GM18519 (cell line): ENCODE data around the gene LCN12.

Source experiments
- ATAC-seq: cut with Tn5 transposase; IDR thresholded peaks from one replicate; pipeline ENCODE4 v1.9.1; 2021; ENCODE audit warnings: mild to moderate bottlenecking, moderate library complexity; ENCODE audit not compliant: unreplicated experiment, low FRiP score

The LCN12 gene

DNA sequence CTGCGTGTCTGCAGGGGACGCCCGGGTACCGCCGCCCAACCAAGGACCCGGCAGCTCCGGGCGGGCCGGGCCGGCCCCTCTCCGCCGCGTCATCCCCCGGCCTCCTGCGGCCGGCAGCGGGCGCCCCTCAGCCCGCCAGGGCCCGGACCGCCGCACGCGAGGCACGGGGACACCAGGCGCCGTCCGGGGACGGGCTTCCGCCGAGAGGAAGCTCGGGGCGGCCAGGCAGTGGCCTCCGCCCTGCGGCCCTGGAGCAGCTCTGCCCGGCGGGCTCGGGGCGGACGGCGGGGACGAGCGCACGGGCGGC, 7.9 kb upstream of the LCN12 start:
- ATAC-seq = peak; percentile 23

DNA sequence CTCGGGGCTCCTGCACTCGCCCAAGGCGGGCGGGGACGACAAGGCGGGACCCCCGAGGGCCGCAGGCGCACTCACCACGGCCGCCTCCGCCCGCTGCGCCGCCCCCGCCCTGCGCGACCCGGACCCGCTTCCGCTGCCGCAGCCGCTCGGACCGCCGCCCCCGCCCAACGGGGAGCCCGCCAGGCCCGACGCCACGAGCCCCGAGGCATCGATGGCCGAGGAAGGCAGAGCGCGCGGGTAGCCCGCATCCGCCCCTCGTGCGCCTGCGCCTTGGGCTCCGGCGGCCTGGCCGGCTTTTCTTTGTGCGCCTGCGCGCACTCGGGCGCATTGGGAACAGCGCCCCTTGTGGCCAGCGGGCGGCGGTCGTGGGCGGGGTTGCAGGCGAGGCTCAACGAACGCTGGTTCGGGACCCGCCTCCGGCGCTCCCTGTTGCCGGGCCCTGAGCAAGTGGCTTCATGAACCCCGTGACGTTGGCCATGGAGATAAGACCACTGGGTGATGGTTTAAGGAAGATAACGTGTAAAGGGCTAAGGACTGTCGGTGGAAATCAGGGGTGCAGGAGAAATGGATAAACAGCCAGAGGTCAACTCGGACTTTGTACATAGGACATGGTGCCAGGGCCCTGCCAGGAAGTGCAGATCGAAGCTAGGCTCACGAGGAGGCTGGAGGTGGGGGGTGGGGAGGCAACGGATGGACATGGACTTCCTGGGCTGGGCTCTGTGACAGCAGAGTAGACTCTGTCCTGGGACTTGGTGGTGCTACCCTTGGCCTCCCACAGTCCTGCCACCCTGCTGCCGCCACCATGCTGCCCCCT, 7.3 kb upstream of the LCN12 start, which contains the start of the genes C8G and FBXW5:
Gene C8G, plus strand, starts transcription at position 725 of the 814 bp plus-strand sequence. Its CDS starts 78 bp downstream, at position 803.
Gene FBXW5, minus strand, starts transcription at position 220 of the 814 bp plus-strand sequence. CDS start 655 bp downstream, outside the sequence.
- peak; percentile 40 for ATAC-seq

DNA sequence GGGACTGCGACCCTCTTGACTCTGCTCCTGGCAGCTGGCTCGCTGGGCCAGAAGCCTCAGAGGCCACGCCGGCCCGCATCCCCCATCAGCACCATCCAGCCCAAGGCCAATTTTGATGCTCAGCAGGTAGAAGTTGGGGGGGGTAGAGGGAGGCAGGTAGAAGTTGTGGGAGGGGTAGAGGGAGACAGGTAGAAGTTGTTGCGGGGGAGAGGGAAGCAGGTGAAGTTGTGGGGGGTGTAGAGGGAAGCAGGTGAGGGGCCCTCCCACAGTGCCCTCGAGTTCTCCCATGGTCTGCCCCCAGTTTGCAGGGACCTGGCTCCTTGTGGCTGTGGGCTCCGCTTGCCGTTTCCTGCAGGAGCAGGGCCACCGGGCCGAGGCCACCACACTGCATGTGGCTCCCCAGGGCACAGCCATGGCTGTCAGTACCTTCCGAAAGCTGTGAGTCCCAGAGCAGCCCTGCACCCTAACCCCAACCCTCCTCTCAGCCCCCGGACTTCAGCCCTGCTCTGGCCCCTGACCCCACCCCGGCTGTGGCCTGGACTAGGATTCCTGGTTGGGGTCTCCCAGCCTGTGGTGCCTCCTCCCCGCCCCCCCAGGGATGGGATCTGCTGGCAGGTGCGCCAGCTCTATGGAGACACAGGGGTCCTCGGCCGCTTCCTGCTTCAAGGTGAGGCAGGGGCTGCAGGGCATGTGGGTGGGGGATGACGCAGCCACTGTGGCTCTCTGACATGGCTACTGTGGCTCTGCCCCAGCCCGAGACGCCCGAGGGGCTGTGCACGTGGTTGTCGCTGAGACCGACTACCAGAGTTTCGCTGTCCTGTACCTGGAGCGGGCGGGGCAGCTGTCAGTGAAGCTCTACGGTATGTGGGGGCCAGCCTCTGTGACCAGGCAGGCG, 6.5 kb upstream of the LCN12 start:
- ATAC-seq = no peak

- no peak for ATAC-seq
These were observed 5.6 kb upstream of the LCN12 start for GRCh38 chr9:136946228-136947027.

DNA sequence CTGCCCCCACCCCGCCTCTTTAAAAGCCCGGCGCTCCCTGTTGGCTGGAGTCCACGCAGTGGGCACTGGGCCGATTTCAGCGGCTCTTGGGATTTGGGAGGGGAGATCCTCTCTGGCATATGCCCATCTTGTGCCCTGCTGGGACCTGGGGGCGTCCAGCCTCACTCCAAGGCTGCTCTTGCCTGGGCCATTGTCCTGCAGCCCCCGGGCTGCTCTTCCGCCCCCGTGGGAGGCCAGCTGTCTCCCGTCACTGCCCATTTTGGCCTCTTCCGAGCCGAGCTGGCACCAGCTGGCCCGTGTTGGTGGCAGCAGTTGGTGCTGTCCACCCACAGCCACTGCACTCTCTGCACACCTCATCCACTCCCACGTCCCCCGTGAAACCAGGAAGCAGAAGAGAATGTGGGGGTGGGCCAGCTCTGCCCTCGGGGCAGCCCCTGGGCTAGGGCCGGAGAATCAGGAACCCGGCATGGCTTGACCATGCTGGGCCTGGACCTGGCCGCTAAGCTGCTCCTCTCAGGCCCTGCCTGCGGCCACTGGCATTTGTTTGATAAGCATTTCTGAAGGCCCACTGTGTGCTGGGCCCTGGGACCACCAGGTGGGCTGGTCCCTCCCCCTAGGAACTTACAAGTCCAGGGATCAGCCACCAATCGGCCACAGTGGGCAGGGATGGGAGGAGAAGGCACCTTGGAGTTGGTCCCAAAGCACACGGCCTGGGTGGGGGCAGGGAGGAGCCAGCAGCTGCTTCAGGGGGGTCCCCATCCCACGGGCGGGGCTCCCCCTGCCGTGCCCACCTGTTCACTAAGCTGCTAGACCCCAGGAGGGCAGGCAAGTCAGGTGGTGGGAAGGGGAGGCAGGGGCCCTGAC, 4.8 kb upstream of the LCN12 start:
- ATAC-seq = no peak

- ATAC-seq = no peak
These were observed 4.0 kb upstream of the LCN12 start for GRCh38 chr9:136947955-136948510.

- ATAC-seq = no peak
These were observed 2.7 kb upstream of the LCN12 start for GRCh38 chr9:136949239-136949816.

GRCh38 chr9:136949817-136950655, 2.0 kb upstream of the LCN12 start:
- peak; percentile 67 for ATAC-seq

- ATAC-seq = no peak
These were observed 1.3 kb upstream of the LCN12 start for GRCh38 chr9:136950656-136951276.

DNA sequence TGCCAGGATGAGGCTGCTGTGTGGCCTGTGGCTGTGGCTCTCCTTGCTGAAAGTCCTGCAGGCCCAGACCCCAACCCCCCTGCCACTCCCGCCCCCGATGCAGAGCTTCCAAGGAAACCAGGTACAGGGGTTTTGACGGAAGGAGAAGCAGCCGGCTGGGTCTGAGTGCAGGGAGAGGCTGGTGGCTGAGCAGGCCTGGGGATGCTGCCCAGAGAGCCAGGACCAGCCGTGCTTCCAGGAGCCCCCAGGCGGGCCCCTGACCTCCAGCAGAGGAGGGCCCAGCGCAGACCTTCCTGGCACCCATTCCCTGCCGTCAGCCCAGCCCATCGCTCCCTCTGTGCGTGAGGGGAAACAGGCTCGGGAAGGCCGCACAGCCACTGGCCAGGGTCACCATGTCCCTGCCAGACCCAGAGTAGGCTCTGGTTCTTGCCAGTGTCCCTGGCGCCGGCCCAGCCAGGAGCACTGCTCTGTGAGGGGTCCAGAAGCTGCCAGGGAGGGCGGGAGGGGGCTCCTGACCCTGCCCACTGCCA, 313 bp downstream of the LCN12 start:
- ATAC-seq = no peak

DNA sequence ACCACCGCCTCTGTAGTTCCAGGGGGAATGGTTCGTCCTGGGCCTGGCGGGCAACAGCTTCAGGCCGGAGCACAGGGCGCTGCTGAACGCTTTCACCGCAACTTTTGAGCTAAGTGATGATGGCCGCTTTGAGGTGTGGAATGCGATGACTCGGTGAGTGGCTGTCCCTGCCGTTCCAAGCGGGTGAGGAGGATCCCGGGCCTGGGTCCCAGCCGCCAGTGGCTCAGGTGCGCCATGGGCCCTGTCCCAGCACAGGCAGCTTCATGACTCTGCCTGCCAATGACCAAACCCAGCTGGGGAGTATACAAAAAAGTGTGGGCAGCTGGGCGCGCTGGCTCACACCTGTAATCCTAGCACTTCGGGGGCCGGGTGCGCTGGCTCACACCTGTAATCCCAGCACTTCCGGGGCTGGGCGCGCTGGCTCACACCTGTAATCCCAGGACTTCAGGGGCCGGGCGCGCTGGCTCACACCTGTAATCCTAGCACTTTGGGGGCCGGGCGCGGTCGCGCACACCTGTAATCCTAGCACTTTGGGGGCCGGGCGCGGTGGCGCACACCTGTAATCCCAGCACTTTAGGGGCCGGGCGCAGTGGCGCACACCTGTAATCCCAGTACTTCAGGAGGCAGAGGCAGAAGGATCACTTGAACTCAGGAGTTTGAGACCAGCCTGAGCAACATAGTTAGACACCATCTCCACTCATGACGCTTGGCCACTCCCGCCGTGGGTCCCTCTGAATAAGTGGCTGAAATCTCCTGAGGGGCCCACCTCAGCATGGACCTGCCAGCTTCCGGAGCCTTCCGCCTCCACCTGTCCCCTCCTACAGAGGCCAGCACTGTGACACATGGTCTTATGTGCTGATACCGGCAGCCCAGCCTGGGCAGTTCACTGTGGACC, 1.1 kb downstream of the LCN12 start:
- no peak for ATAC-seq

GRCh38 chr9:136953771-136954269, 1.7 kb downstream of the LCN12 start:
- no peak for ATAC-seq

GRCh38 chr9:136954270-136955083, 2.4 kb downstream of the LCN12 start:
- ATAC-seq = no peak

DNA sequence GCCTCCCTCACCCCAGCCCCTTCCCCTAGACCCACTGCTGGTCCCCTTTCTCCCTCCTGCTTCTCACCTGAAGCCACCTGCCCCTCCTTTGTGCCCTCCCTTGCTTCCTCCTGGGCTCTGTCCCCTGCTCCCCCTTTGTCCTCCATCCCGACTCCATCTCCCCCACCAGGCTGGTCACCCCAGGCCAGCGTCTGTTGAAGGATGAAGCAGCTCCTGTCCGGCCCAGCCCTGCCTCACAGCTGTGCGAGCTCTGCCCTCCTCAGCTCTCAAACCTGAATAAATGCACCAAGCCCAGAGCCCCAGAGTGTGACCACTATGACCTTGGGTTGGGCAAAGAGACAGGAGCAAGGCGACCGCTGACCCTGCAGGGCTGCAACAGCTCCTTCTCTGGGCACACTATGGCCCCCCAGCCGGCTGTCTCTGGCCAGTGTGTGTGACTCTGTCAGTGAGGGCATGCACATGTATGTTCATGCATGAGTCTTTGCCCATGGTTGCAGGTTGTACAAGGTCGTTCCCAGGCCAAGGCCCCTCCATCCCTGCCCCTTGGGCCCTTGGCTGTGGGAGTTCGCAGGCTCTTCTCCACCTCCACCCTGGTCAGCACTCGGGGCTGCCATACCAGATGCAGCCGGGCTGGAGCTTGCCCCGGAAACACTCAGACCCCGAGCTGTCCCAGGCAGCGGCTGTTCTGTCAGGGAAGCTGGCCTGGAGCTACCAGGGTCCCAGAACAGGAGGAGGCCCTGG, 3.3 kb downstream of the LCN12 start:
- ATAC-seq = no peak

GRCh38 chr9:136955943-136956335, 3.9 kb downstream of the LCN12 start:
- no peak for ATAC-seq
